ENCODE measurements around the gene FBXL7. TPM values are rescaled to one million over a fixed set of nuclear protein-coding genes. Genes with fewer than 3 reads are reported as not detected.

FBXL7 gene
- total RNA-seq, 1 experiment from 2014 or later, result not detected

DNA sequence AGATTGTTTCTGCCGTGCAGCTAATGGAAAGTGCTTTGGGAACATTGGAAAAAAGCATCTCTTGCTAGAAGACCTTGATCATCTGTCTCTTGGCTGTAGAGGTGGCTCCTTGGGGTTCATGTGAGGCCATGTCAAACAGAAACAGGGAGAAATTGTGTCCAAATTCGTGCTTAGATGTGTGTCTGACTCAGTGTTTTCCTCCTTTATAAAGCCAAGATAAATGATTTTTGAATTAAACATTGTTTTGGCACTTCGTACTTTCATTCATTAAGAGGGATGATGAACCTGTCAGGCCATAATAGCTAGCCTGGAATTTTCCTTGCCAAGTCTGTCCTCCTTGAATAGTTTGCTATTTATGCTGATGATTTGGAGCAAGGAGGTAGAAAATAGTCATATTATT is 143.8 kb downstream of the FBXL7 start:
- in situ Hi-C loops (cut with HindIII; ENCODE audit: low pct_unique_long_range_greater_than_20kb, low sequenced_read_pairs), result no loop called here
- H3K27me3 ChIP-seq (ENCODE audit: control insufficient read depth, insufficient read depth, low read length), result no peaks in the 10 kb centered on the region

DNA sequence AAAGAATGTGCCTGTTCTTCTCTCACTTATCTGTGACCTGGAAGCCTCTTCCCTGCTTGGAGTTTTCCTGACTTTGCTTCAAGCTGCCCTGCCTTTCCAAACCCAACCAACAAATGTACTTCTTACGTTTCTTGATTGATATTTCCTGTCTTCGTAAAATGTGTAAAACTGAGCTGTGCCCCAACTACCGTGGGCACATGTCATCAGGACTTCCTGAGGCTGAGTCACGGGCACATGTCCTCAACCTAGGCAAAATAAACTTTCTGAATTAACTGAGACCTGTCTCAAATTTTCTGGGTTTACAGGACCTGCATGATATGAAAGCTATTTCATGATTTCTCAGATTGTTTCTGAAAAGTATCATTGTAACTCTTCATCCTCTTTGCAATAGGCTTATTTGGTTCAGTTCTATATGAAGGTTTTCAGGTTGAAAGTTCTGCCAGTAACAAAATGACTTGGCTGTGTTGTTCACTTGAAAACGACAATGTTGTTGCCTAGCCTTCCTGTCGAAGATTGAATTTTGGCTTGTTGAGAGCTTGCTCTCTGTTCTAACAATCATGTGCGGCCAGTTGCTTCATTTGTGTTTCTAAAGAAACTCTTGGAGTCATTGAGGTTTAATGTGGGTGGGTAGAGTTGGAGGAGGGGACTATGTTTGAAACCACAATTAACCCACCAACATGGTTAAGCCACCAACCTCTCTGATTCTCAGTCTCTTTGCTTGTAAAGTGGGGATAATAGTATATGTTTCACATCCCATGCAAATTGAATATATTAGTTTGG is 145.6 kb downstream of the FBXL7 start:
- no peak for ATAC-seq
- Histone ChIP-seq H3K4me1 (ENCODE audit: control insufficient read depth, insufficient read depth, low read length) (no peaks in the 10 kb centered on the region), H3K9me3 (ENCODE audit: control insufficient read depth, insufficient read depth, low read depth, low read length) (no peaks in the 10 kb centered on the region), H3K36me3 (ENCODE audit: control insufficient read depth, insufficient read depth, low read length) (no peaks in the 10 kb centered on the region), H3K27me3 (ENCODE audit: control insufficient read depth, insufficient read depth, low read length) (no peaks in the 10 kb centered on the region), H3K4me3 (ENCODE audit: low read depth in 2 of 2, low read length in 2 of 2) (no peak overlapping the region), H3K27ac (ENCODE audit: low read length) (no peak overlapping the region)
- CTCF ChIA-PET, result no interaction called here
- no peak for DNase-seq (ENCODE audit: low read depth, low spot score)
- no TSS peak for BruUV-seq (replicated peaks)
- intact Hi-C loops (cut with micrococcal nuclease; ENCODE audit: unreplicated experiment) (no loop called here), in situ Hi-C loops (cut with HindIII; ENCODE audit: low pct_unique_long_range_greater_than_20kb, low sequenced_read_pairs) (no loop called here)
- TF ChIP-seq, protein P1, sequence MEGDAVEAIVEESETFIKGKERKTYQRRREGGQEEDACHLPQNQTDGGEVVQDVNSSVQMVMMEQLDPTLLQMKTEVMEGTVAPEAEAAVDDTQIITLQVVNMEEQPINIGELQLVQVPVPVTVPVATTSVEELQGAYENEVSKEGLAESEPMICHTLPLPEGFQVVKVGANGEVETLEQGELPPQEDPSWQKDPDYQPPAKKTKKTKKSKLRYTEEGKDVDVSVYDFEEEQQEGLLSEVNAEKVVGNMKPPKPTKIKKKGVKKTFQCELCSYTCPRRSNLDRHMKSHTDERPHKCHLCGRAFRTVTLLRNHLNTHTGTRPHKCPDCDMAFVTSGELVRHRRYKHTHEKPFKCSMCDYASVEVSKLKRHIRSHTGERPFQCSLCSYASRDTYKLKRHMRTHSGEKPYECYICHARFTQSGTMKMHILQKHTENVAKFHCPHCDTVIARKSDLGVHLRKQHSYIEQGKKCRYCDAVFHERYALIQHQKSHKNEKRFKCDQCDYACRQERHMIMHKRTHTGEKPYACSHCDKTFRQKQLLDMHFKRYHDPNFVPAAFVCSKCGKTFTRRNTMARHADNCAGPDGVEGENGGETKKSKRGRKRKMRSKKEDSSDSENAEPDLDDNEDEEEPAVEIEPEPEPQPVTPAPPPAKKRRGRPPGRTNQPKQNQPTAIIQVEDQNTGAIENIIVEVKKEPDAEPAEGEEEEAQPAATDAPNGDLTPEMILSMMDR (IDR thresholded peaks at IDR 0.05), result no peak
- TF ChIP-seq TCF7L2 (IDR thresholded peaks at IDR 0.05; ENCODE audit: low read depth, low read length) (no peak), SIN3A (IDR thresholded peaks at IDR 0.05; ENCODE audit: borderline replicate concordance, insufficient read depth, low read depth, low read length) (no peak), POLR2AphosphoS5 (IDR thresholded peaks at IDR 0.05; ENCODE audit: low read depth, low read length) (no peak)
- TF ChIP-seq, protein P2, sequence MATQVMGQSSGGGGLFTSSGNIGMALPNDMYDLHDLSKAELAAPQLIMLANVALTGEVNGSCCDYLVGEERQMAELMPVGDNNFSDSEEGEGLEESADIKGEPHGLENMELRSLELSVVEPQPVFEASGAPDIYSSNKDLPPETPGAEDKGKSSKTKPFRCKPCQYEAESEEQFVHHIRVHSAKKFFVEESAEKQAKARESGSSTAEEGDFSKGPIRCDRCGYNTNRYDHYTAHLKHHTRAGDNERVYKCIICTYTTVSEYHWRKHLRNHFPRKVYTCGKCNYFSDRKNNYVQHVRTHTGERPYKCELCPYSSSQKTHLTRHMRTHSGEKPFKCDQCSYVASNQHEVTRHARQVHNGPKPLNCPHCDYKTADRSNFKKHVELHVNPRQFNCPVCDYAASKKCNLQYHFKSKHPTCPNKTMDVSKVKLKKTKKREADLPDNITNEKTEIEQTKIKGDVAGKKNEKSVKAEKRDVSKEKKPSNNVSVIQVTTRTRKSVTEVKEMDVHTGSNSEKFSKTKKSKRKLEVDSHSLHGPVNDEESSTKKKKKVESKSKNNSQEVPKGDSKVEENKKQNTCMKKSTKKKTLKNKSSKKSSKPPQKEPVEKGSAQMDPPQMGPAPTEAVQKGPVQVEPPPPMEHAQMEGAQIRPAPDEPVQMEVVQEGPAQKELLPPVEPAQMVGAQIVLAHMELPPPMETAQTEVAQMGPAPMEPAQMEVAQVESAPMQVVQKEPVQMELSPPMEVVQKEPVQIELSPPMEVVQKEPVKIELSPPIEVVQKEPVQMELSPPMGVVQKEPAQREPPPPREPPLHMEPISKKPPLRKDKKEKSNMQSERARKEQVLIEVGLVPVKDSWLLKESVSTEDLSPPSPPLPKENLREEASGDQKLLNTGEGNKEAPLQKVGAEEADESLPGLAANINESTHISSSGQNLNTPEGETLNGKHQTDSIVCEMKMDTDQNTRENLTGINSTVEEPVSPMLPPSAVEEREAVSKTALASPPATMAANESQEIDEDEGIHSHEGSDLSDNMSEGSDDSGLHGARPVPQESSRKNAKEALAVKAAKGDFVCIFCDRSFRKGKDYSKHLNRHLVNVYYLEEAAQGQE (IDR thresholded peaks at IDR 0.05; ENCODE audit: insufficient read depth in 1 of 2, low read depth in 2 of 2, low read length in 1 of 2), result no peak
- POLR2A ChIA-PET, result no interaction called here

More for the DNA sequence above, 143.8 kb downstream of the FBXL7 start:
- BruUV-seq (replicated peaks), result no TSS peak
- intact Hi-C loops (cut with micrococcal nuclease; ENCODE audit: unreplicated experiment), result no loop called here
- ATAC-seq (no peak), DNase-seq (ENCODE audit: low read depth, low spot score) (no peak)
- Histone ChIP-seq H3K27ac (ENCODE audit: low read length) (no peak overlapping the region), H3K4me3 (ENCODE audit: low read depth in 2 of 2, low read length in 2 of 2) (no peak overlapping the region), H3K36me3 (ENCODE audit: control insufficient read depth, insufficient read depth, low read length) (no peaks in the 10 kb centered on the region), H3K9me3 (ENCODE audit: control insufficient read depth, insufficient read depth, low read depth, low read length) (no peaks in the 10 kb centered on the region), H3K4me1 (ENCODE audit: control insufficient read depth, insufficient read depth, low read length) (no peaks in the 10 kb centered on the region)
- TF ChIP-seq TCF7L2 (IDR thresholded peaks at IDR 0.05; ENCODE audit: low read depth, low read length), result no peak
- TF ChIP-seq POLR2AphosphoS5 (IDR thresholded peaks at IDR 0.05; ENCODE audit: low read depth, low read length), result no peak
- no peak for TF ChIP-seq SIN3A (IDR thresholded peaks at IDR 0.05; ENCODE audit: borderline replicate concordance, insufficient read depth, low read depth, low read length)
- TF ChIP-seq, protein P2 (IDR thresholded peaks at IDR 0.05; ENCODE audit: insufficient read depth in 1 of 2, low read depth in 2 of 2, low read length in 1 of 2), result no peak
- TF ChIP-seq, protein P1 (IDR thresholded peaks at IDR 0.05), result no peak
- POLR2A ChIA-PET, result no interaction called here
- CTCF ChIA-PET, result no interaction called here

Data from Panc1 (cell line).